MCF 10A (cell line): ENCODE measurements around the gene BICDL2. TPM values are rescaled to one million over a fixed set of nuclear protein-coding genes. Genes with fewer than 3 reads are reported as not detected.

Experiments
- BruUV-seq: library from RNA; stranded (reverse); fragments of 400-500 nt; replicated peaks from 2 replicates; lab custom pipeline; 2021; lab: Mats Ljungman, UMichigan
- CTCF ChIA-PET: fragments of 300-600 bp; sonication (Branson Sonifier 250); formaldehyde crosslinking; extraction: SDS; loops from one replicate; lab custom pipeline; 2021; ENCODE audit warnings: antibody characterized with exemption, inconsistent platforms; lab: Yijun Ruan, JAX
- POLR2A ChIA-PET: fragments of 300-600, 350-650 bp; sonication (Branson Sonifier 250); formaldehyde crosslinking; extraction: SDS; loops from one replicate; lab custom pipeline; 2020; ENCODE audit warnings: antibody characterized with exemption, inconsistent platforms; lab: Yijun Ruan, JAX
- DNase-seq: peaks from one replicate; pipeline ENCODE4 v3.0.0-alpha.2; 2018; ENCODE audit not compliant: unreplicated experiment
- H3K27ac Mint-ChIP-seq: one replicate; pipeline ENCODE4 v1.8.0; 2022; ENCODE audit warnings: mild to moderate bottlenecking, low read depth, mixed read lengths; ENCODE audit not compliant: unreplicated experiment
- H3K27me3 Mint-ChIP-seq: one replicate; pipeline ENCODE4 v1.8.0; 2022; ENCODE audit warnings: mixed read lengths; ENCODE audit not compliant: insufficient read depth, unreplicated experiment
- H3K36me3 Mint-ChIP-seq: one replicate; pipeline ENCODE4 v1.8.0; 2022; ENCODE audit warnings: mild to moderate bottlenecking, moderate library complexity, mixed read lengths; ENCODE audit not compliant: insufficient read depth, unreplicated experiment
- H3K4me1 Mint-ChIP-seq: one replicate; pipeline ENCODE4 v1.8.0; 2022; ENCODE audit warnings: mixed read lengths; ENCODE audit not compliant: insufficient read depth, unreplicated experiment
- H3K4me3 Mint-ChIP-seq: one replicate; pipeline ENCODE4 v1.8.0; 2022; ENCODE audit warnings: mild to moderate bottlenecking, moderate library complexity, mixed read lengths; ENCODE audit not compliant: unreplicated experiment
- H3K9me3 Mint-ChIP-seq: one replicate; pipeline ENCODE4 v1.8.0; 2022; ENCODE audit warnings: mixed read lengths; ENCODE audit not compliant: unreplicated experiment
- CTCF ChIP-seq: fragments of 200-600 bp; IDR thresholded peaks from one replicate; pipeline ENCODE4 v1.8.0; 2022; ENCODE audit warnings: antibody characterized with exemption, mild to moderate bottlenecking; ENCODE audit not compliant: unreplicated experiment
- intact Hi-C: fragments of 100-400 bp; cut with micrococcal nuclease; formaldehyde crosslinking; loops from 2 replicates; pipeline ENCODE4 v1.14.1; 2022
- total RNA-seq: library from RNA; stranded (reverse); gene quantifications from 2 replicates; pipeline ENCODE4 v1.2.3, GENCODE V29; 2022

BICDL2 gene
- total RNA-seq, 1 experiment from 2014 or later, result 0.23 TPM

GRCh38 chr16:3007059-3007956 is 29.4 kb downstream of the BICDL2 start:
- BruUV-seq, result no TSS peak
- no peak for DNase-seq
- no peak overlapping the region for H3K27ac Mint-ChIP-seq
- H3K4me1 Mint-ChIP-seq, result no peaks in the 10 kb centered on the region
- intact Hi-C loops, result no loop called here
- ChIA-PET POLR2A (interaction anchor here (1.3 kb wide), 1 partner anchor 14 kb away, joined by 5 read pairs; no protein-coding TSS in a partner anchor), CTCF (interaction anchor here (0.6 to 9.6 kb wide), 3 partner anchors 10 to 667 kb away, joined by 3 to 121 read pairs (median 4); no protein-coding TSS in a partner anchor)
- H3K9me3 Mint-ChIP-seq, result no peaks in the 10 kb centered on the region
- no peak overlapping the region for H3K4me3 Mint-ChIP-seq
- H3K36me3 Mint-ChIP-seq, result no peaks in the 10 kb centered on the region
- no peak for TF ChIP-seq CTCF
- H3K27me3 Mint-ChIP-seq, result no peaks in the 10 kb centered on the region

GRCh38 chr16:3004781-3005284 is 31.9 kb downstream of the BICDL2 start:
- POLR2A ChIA-PET, result interaction anchor here (1.1 to 2.2 kb wide), 4 partner anchors 16 to 120 kb away, joined by 3 to 41 read pairs (median 4); partner anchors contain the start of genes FLYWCH1 and TNFRSF12A
- no peak for TF ChIP-seq CTCF
- DNase-seq, result no peak
- Mint-ChIP-seq H3K4me3 (peak overlapping the region; percentile 61), H3K27ac (no peak overlapping the region), H3K27me3 (no peaks in the 10 kb centered on the region), H3K4me1 (no peaks in the 10 kb centered on the region), H3K9me3 (no peaks in the 10 kb centered on the region), H3K36me3 (no peaks in the 10 kb centered on the region)
- CTCF ChIA-PET, result interaction anchor here (0.5 to 9.6 kb wide), 3 partner anchors 16 to 710 kb away, joined by 3 to 121 read pairs (median 28); partner anchors contain the start of gene TNFRSF12A
- intact Hi-C loops, result loop anchor here (1.0 kb wide), 1 partner anchor 15 kb away; the partner anchor contains the start of gene TNFRSF12A
- BruUV-seq, result no TSS peak

- peak overlapping the region; percentile 61 for H3K4me3 Mint-ChIP-seq
Observed at GRCh38 chr16:3004319-3004718, 32.4 kb downstream of the BICDL2 start.

More at GRCh38 chr16:3004319-3004718, 32.4 kb downstream of the BICDL2 start:
- CTCF ChIA-PET, result interaction anchor here (0.5 to 9.6 kb wide), 15 partner anchors 10 to 786 kb away, joined by 3 to 121 read pairs (median 3); partner anchors contain the start of gene TNFRSF12A
- no TSS peak for BruUV-seq
- POLR2A ChIA-PET, result interaction anchor here (0.7 to 2.2 kb wide), 12 partner anchors 13 to 958 kb away, joined by 3 to 41 read pairs (median 4); partner anchors contain the start of genes FLYWCH1, FLYWCH2, HCFC1R1 and THOC6
- DNase-seq, result no peak
- H3K36me3 Mint-ChIP-seq, result no peaks in the 10 kb centered on the region
- intact Hi-C loops, result loop anchor here (1.0 kb wide), 1 partner anchor 16 kb away; the partner anchor contains the start of gene TNFRSF12A
- no peak for TF ChIP-seq CTCF
- no peaks in the 10 kb centered on the region for H3K4me1 Mint-ChIP-seq
- no peaks in the 10 kb centered on the region for H3K9me3 Mint-ChIP-seq
- H3K27ac Mint-ChIP-seq, result no peak overlapping the region
- no peaks in the 10 kb centered on the region for H3K27me3 Mint-ChIP-seq
